Activated T-helper 1 cell treated with anti-CD3 and anti-CD28 coated beads, Interleukin-2, amount 50 U/mL, for 16 hours (primary cell): ENCODE measurements around the gene SULT1C2.
"Not testable (repeated sequence)": the region's sequence is repeated elsewhere in the genome, so short reads cannot be mapped to it uniquely, and the experiment has no call there.

ENCODE experiments used
- DNase-seq, 2 donors: peaks; one replicate each; pipeline ENCODE4 v3.0.0-alpha.2; 2020; ENCODE audit warnings: low read depth in 1 of 2, low spot score in 1 of 2

The SULT1C2 gene

GRCh38 chr2:108348816-108349570 is 60.3 kb downstream of the SULT1C2 start:
- no peak for DNase-seq

GRCh38 chr2:108349571-108349928 is 60.9 kb downstream of the SULT1C2 start:
- DNase-seq: no peak

- DNase-seq: no peak
Observed at GRCh38 chr2:108351889-108352288, 63.2 kb downstream of the SULT1C2 start.

GRCh38 chr2:108354136-108354535 is 65.4 kb downstream of the SULT1C2 start:
- no peak for DNase-seq

- DNase-seq: no peak
Observed at GRCh38 chr2:108355906-108356734, 67.4 kb downstream of the SULT1C2 start.

- DNase-seq: not testable (repeated sequence)
Observed at GRCh38 chr2:108359336-108359735, 70.6 kb downstream of the SULT1C2 start.
